Ascending aorta (tissue), 2 donors: ENCODE data around the gene AFF3. TPM values are rescaled to one million over a fixed set of nuclear protein-coding genes. Genes with fewer than 3 reads are reported as not detected.

Source experiments
- DNase-seq, 2 donors: peaks; one replicate each; pipeline ENCODE4 v3.0.0-alpha.2; 2019; ENCODE audit warnings: low spot score in 2 of 2
- H3K27ac ChIP-seq, 2 donors: fragments of 200-600 bp; sonication (generic); one replicate each; pipeline ENCODE4 v1.5.1; 2016 to 2017; ENCODE audit warnings: mild to moderate bottlenecking in 1 of 2
- H3K27me3 ChIP-seq: fragments of 200-600 bp; sonication (generic); one replicate; pipeline ENCODE4 v1.5.1; 2017
- H3K36me3 ChIP-seq, 2 donors: fragments of 200-600 bp; sonication (generic); one replicate each; pipeline ENCODE4 v1.5.1; 2016
- H3K4me1 ChIP-seq, 2 donors: fragments of 200-600 bp; sonication (generic); one replicate each; pipeline ENCODE4 v1.5.1; 2016 to 2017; ENCODE audit warnings: mild to moderate bottlenecking in 1 of 2
- H3K4me3 ChIP-seq, 2 donors: fragments of 200-600 bp; sonication (generic); one replicate each; pipeline ENCODE4 v1.5.1; 2016 to 2017; ENCODE audit warnings: mild to moderate bottlenecking in 1 of 2
- H3K9me3 ChIP-seq, 2 donors: fragments of 200-600 bp; sonication (generic); one replicate each; pipeline ENCODE4 v1.5.1; 2016
- intact Hi-C: fragments of 100-400 bp; cut with DNase I; formaldehyde crosslinking; loops from one replicate; pipeline ENCODE4 v1.15.1; 2023
- total RNA-seq: library from RNA; depleted of rRNA; stranded (reverse); fragments of >200 nt; gene quantifications from one replicate; pipeline ENCODE4 v1.1.0, GENCODE V29; 2016
- TF ChIP-seq, protein P1 (sequence below), 3 experiments: fragments of 200-600 bp in 2 of 3; fragments of 450-650 bp in 1 of 3; sonication (generic) in 2 of 3; IDR thresholded peaks; one replicate each; pipeline ENCODE4 v1.5.1; 2016 to 2019; ENCODE audit warnings: antibody characterized with exemption in 3 of 3, mild to moderate bottlenecking in 1 of 3, moderate library complexity in 1 of 3

AFF3 gene
- total RNA-seq, 1 donor from 2014 or later = 7.1 TPM

DNA sequence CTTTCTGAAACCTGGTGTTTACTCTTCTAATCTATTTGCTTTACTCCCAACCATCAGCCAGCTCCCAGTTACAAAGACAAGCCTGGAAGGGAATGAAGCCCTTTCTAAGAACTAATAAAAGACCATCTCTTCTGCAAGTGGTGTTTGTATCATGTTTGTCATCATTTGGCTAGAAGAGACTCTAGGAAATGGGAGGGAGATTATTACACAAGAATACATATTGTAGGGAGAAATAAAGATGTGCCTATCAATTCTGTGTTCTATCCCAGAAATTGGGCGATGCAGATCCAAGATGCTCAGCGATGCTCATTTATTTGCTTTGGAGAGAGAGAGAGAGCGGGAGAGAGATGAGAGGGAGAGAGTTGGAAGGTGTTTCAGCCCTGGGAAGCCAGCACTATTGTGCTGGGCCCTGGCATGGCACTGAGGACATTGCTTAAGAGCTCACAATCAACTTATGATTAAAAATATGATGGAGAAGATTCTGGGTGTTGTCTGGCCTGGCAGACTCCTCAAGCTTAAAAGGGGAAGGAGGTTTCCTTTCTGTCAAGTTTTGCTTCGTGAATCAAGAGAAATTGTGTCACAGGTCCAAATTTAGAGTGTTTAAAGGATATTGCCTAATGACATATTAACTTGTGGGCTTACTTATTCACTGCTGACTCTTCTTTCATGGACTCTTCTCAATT, 41.8 kb upstream of the AFF3 start:
- intact Hi-C loops = no loop called here
- no peak for DNase-seq
- H3K27ac ChIP-seq = no peak overlapping the region

DNA sequence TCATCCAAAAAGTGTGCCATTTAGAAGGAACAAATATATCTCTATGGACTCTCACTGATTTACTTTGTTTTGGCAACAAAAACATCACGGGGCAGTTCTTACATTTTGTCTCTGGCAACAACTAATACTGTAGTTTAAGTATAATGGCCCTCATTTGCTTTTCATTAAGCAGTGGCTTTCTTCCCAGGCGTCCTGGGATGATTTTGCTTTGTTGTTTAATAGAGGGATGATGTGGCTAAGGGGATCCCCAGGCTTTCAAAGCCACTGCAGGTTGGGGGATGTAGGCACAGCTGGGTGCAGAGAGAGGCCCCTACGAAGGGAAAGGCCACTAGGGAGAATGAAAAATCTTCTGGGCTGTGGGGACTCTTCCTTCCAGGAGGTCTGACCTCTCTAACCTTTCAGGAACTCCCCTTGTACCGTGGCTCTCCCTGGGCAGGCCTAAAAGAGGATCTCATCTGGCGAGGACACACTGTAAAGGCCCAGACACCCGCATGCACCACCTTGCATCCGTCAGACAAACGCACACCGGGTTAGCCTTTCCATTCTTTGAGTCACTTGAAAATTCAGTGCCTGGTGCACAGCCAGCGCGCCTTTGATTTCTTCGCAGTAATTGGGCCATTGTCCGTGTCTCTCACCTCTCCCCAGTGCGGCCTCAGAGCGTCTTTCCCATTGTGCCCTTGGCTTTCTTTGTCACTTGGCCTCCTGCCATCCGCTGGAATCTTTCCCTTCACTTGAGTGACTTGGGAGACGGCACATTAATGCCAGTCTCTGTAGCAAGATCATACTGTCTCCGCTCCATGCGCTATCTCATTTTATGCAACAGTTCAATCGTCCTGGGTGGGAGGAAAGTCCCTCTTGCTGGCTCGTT, 40.3 kb upstream of the AFF3 start:
- H3K4me3 ChIP-seq = no peak overlapping the region
- DNase-seq = no peak
- no peaks in the 10 kb centered on the region for H3K27me3 ChIP-seq
- H3K9me3 ChIP-seq = no peaks in the 10 kb centered on the region
- no peaks in the 10 kb centered on the region for H3K4me1 ChIP-seq
- no peak overlapping the region for H3K27ac ChIP-seq
- intact Hi-C loops = no loop called here
- TF ChIP-seq, protein P1, sequence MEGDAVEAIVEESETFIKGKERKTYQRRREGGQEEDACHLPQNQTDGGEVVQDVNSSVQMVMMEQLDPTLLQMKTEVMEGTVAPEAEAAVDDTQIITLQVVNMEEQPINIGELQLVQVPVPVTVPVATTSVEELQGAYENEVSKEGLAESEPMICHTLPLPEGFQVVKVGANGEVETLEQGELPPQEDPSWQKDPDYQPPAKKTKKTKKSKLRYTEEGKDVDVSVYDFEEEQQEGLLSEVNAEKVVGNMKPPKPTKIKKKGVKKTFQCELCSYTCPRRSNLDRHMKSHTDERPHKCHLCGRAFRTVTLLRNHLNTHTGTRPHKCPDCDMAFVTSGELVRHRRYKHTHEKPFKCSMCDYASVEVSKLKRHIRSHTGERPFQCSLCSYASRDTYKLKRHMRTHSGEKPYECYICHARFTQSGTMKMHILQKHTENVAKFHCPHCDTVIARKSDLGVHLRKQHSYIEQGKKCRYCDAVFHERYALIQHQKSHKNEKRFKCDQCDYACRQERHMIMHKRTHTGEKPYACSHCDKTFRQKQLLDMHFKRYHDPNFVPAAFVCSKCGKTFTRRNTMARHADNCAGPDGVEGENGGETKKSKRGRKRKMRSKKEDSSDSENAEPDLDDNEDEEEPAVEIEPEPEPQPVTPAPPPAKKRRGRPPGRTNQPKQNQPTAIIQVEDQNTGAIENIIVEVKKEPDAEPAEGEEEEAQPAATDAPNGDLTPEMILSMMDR (IDR thresholded peaks at IDR 0.05) = no peak
- H3K36me3 ChIP-seq = no peaks in the 10 kb centered on the region

More for the DNA sequence above, 41.8 kb upstream of the AFF3 start:
- Histone ChIP-seq H3K4me1 (no peaks in the 10 kb centered on the region), H3K27me3 (no peaks in the 10 kb centered on the region), H3K36me3 (no peaks in the 10 kb centered on the region), H3K4me3 (no peak overlapping the region), H3K9me3 (no peaks in the 10 kb centered on the region)
- TF ChIP-seq, protein P1 (IDR thresholded peaks at IDR 0.05) = no peak

DNA sequence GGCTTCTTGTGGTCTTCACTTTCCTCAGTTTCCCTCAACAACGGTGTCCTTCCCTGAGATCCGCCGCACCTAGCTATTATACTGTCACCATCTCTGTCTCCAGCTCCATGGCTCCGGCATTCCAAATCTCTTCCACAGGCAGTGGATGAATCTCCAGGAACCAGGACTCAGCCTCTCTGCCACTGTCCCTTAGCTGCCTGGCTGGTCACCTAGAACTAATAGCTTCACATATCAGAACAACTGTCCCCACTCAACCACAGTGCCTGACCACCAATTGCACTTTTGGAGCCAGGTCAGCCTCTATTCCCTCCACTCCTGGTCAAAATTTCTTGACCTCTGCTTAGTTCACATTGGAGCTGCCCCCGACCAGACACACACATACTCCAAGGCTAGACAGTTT, 38.1 kb upstream of the AFF3 start:
- no peak for DNase-seq
- Histone ChIP-seq H3K27ac (no peak overlapping the region), H3K4me3 (no peak overlapping the region), H3K4me1 (no peaks in the 10 kb centered on the region), H3K36me3 (no peaks in the 10 kb centered on the region), H3K27me3 (no peaks in the 10 kb centered on the region), H3K9me3 (no peaks in the 10 kb centered on the region)
- TF ChIP-seq, protein P1 (IDR thresholded peaks at IDR 0.05) = no peak
- intact Hi-C loops = no loop called here

DNA sequence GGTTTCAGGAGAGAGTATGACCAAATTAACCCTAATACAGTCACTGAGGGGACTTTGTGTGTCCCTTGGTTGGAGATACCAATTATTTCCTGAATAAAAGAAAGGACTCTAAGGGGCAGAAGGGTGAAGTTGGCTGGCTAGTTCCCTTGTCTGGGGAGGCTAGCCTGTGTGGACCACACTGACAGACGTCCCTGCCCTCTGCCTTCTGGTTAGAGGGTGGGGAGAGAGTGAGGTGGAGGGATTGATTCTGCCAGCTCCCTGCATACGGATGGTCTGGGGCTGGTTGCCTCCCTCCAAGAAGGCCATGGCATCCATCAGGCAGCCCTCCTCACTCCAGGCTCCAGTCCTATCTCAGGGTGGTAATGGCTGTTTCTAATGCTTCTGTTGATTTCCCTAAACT, 37.4 kb upstream of the AFF3 start:
- TF ChIP-seq, protein P1 (IDR thresholded peaks at IDR 0.05) = no peak
- DNase-seq = no peak
- no peak overlapping the region for H3K27ac ChIP-seq

DNA sequence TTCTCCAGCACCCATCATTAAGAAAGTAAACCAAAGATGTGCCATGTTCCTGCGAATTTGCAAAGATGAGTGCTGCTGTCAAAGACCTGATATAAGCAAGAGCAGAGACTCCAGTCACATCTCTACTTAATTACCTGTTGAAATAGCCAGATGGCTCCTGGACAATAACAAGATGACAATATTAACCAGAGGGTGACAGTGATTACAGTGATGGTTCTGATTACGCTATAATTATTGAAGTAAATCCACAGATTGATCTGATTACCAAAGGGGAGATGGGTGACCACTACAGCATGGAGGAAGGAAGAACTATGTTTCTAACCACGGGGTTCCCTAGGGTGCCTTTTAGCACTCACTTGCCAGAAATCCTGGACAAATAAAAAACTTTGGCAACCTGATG, 36.5 kb upstream of the AFF3 start:
- H3K27me3 ChIP-seq = no peaks in the 10 kb centered on the region
- TF ChIP-seq, protein P1 (IDR thresholded peaks at IDR 0.05) = no peak
- H3K9me3 ChIP-seq = no peaks in the 10 kb centered on the region
- no peaks in the 10 kb centered on the region for H3K36me3 ChIP-seq
- H3K4me1 ChIP-seq = no peaks in the 10 kb centered on the region
- no peak for DNase-seq
- no peak overlapping the region for H3K27ac ChIP-seq
- H3K4me3 ChIP-seq = no peak overlapping the region
- intact Hi-C loops = no loop called here

More for the DNA sequence above, 37.4 kb upstream of the AFF3 start:
- Histone ChIP-seq H3K27me3 (no peaks in the 10 kb centered on the region), H3K36me3 (no peaks in the 10 kb centered on the region), H3K4me3 (no peak overlapping the region), H3K4me1 (no peaks in the 10 kb centered on the region), H3K9me3 (no peaks in the 10 kb centered on the region)
- intact Hi-C loops = no loop called here
